ENCODE measurements around the gene ITGAX.

The ITGAX gene

DNA sequence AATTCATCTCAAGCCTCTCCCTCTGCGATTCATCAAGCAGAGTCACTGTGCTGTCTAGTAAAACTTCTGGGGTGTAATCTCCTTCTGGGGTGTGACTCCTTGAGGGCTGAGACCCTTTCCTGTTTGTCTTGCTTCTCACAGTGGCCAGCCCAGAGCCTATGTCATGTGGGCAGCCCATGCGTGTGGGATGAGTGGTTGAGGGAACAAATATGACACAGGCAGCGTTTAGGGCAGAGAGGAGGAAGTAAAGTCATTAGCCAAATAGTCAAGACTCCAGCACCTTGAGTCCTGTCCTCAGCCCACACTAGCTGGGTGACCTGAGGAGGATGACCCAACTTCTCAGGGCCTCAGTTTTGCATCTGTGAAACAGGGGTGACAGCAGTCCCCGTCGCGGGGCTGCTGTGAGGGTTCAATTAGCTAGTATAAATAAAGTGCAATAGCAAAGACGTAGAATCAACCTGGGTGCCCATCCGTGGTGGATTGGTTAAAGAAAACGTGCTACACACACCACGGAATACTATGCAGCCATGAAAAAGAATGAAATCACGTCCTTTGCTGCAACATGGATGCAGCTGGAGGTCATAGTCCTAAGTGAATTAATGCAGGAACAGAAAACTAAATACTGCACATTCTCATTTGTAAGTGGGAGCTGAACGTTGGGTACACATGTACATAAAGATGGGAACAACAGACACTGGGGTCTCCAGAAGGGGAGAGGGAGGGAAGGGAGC, 4.5 kb upstream of the ITGAX start:
- no peak for DNase-seq

DNA sequence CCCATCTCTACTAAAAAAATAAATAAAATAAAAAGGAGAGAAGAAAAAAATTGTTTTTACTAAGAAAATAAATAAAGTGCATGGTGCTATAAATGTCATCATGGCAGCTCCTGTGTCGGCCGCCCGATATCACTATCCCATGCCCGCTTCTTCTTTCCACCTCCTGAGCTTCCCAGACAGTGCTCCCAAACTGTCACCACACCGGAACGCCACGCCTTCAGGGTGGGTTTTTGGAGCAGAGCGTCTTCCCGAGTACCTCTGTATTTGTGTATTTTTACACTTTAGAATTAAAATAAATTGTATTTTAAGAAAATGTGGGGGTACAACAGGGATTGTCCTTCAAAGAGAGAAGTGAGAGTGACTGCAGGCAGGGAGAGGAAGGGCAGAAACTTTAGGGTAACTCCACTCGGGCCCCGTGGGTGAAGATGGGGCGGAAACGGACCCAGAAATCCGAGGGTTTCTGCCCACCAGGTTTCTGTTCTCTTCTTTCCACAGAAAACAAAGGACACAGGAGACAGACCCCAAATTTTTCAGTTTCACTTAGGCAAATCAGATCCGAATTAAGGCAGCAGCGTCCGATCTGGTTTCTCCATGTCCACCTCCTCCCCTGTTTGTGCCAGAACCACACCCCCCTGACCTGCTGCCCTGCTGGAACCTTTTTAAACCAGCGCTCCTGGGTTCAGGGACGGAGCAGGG, 3.6 kb upstream of the ITGAX start:
- DNase-seq, result no peak

DNA sequence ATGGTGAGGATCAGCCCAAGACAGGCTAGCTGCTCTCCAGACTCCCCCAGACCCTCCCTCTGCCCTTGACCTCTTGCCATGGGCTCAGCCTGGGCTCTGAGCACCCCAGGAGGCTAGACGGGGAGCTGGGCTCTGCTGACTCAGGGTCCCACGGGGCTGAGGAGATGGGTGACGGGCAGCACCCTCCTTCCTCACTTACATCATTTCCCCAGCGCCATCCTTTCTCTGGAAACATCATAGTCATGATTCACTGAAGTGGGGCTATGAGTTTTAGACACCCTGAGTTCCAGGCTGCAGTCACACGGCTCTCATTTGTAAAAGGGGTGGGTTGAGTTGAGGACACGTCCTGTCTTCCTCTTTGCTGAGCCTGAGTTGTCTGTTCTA, 3.0 kb upstream of the ITGAX start:
- no peak for DNase-seq

- no peak for DNase-seq
Measured at GRCh38 chr16:31352376-31353115, 2.4 kb upstream of the ITGAX start.

DNA sequence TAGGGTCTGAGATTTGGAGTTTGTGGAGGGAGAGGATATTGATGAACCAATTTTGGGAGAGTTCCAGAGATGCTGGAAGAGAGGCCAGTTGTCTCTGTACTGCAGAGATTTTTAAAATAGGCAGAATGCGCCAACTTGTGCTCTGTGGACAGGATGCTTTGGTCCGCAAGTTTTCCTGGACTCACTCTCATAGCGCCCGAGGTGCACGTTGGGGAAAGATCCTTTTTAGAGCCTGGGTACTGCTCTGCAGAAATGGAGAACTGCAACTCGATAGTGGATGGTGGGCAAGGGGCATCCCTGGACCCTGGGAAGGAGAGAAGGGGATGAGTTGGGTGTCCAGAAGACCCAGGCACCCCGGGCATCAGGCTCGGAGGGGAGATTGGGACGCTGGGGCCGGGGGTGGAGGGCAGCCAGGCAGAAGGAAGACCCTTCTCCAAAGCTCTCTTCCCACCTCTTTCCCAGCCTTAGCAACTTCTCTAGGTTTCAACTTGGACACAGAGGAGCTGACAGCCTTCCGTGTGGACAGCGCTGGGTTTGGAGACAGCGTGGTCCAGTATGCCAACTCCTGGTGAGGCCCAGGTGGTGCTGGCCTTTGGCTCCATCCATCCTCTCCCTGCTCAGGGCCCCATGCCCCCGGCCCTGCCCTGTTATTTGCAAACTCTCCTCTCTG, 590 bp downstream of the ITGAX start:
- DNase-seq, result no peak

DNA sequence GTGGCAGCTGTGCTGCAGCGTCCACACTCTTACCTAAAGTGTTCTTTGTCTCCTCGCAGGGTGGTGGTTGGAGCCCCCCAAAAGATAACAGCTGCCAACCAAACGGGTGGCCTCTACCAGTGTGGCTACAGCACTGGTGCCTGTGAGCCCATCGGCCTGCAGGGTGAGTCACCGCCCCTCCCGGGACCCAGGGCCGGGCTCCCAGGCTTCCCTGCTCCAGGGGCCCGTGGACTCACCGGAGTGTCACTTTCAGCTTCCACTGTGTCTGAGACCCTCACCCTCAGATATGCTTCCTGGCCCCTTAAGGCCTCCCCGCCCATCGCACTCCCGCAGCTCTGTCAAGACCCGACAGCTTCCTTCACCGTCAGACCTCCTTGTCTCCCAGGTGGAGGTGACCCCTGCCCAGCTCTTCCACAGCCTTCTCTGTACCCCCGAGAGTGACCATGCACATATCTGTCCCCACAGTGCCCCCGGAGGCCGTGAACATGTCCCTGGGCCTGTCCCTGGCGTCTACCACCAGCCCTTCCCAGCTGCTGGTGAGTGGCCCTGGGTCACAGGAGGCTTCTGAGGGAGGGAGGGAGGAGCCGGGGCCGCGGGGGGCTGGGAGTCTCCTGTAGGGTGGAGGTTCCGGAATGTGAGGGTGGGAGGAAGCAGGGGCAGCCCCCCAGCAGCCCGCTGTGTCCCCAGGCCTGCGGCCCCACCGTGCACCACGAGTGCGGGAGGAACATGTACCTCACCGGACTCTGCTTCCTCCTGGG, 1.8 kb downstream of the ITGAX start:
- DNase-seq, result no peak

DNA sequence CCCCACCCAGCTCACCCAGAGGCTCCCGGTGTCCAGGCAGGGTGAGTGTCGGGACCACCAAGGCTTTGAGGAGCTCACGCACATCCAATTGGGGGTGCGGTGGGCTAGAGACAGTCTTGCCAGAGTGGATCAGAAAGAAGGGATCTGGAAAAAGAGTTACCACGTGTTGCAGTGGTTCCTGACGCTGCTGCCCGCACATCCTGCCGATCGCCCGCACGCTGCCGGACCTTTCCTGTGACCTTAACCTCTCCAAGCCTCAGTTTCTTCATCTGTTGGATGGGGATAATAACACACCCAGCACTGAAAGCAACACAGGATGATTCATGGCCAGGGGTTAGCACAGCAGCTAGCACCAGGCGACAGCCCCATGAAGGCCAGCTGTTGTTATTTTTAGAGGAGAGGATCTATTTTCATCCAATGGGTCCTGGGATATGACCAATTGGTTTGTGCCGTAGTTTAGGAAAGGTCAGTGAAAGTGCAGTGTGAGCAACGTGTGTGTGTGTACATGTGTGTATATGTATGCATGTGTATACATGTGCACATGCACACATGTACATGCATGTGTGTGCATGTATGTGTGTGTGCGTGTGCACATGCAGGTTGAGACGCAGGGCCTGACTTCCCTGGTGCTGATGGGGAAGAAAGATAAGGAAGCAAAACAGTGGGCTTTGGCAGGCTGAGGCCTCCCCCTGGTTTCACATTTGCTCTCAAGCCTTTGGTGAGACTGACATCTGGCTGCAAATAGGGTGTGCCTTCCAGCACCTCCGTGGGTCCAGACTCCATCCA, 2.5 kb downstream of the ITGAX start:
- DNase-seq, result no peak

DNA sequence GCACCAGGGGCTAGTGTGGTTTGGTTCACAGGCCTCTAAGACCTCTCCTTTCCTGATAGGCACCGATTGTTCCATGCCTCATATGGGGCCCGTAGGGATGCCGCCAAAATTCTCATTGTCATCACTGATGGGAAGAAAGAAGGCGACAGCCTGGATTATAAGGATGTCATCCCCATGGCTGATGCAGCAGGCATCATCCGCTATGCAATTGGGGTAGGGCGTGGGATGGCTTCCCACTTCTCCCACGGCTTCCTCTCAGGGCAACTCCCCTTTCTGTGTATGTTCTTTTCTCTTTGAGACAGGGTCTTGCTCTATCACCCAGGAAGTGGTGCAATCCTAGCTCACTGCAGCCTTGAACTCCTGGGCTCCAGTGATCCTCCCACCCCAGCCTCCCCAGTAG, 5.3 kb downstream of the ITGAX start:
- no peak for DNase-seq

- no peak for DNase-seq
Measured at GRCh38 chr16:31361201-31362110, 6.5 kb downstream of the ITGAX start.

DNA sequence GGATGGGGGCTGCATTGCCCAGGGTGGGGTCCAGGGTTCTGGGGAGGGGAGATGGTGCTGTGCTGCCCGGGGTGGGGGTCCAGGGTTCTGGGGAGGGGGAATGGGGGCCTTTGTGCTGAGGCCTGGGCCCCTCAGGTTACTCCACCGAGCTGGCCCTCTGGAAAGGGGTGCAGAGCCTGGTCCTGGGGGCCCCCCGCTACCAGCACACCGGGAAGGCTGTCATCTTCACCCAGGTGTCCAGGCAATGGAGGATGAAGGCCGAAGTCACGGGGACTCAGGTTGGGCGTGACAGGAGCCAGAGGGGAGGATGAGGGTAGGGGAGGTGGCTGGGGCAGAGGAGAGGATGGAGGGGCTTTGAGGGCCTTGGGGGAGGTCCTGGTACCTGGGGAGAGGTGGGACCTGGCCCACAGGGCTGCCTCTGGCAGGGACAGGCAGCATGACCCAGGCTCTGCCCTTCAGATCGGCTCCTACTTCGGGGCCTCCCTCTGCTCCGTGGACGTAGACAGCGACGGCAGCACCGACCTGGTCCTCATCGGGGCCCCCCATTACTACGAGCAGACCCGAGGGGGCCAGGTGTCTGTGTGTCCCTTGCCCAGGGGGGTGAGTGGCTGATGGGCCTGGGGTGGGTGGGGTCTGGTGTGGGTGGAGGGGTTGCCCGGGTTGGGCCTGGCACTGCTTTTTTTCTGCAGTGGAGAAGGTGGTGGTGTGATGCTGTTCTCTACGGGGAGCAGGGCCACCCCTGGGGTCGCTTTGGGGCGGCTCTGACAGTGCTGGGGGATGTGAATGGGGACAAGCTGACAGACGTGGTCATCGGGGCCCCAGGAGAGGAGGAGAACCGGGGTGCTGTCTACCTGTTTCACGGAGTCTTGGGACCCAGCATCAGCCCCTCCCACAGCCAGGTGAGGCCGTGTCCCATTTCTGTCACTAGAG, 7.8 kb downstream of the ITGAX start:
- no peak for DNase-seq

GRCh38 chr16:31363721-31364120, 8.7 kb downstream of the ITGAX start:
- DNase-seq, result no peak

- DNase-seq, result no peak
Measured at GRCh38 chr16:31364421-31364820, 9.4 kb downstream of the ITGAX start.

DNA sequence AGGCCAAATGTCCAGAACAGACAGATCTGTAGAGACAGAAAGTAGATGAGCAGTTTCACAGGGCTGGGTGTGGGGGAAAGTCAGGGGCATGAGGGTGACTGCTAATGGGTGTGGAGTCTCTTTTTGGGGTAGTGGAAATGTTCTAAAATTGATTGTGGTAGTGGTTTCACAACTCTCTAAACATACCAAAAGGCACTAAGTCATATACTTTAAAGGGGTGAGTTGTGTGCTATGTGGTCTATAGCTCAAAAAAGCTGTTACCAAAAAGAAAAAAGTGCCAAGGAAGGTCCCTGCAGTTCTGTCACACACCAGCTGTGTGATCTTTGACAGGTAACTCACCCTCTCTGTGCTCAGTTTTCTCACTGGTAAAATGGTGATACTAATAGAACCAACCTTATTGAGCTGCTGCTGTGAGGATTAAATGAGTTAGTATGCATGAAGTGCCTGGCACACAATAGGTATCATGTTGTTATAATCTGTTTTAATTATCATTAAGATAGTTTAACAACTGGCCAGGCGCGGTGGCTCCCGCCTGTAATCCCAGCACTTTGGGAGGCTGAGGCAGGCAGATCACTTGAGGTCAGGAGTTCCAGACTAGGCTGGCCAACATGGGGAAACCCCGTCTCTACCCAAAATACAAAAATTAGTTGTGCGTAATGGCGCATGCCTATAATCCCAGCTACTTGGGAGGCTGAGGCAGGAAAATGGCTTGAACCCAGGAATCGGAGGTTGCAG, 10.3 kb downstream of the ITGAX start:
- DNase-seq, result no peak

DNA sequence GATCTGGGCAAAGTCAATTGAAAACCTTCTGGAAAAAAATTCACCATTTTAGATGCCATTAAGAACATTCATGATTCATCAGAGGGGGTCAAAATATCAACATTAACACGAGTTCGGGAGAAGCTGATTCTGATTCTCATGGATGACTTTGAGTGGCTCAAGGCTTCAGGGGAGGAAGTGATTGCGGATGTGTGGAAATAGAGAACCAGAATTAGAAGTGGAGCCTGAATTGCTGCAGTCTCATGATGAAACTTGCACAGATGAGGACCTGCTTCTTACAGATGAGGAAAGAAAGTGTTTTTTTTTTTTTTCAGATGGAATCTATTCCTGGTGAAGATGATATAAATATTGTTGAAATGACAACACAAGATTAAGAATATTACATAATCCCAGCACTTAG, 12.9 kb downstream of the ITGAX start:
- DNase-seq, result no peak

DNA sequence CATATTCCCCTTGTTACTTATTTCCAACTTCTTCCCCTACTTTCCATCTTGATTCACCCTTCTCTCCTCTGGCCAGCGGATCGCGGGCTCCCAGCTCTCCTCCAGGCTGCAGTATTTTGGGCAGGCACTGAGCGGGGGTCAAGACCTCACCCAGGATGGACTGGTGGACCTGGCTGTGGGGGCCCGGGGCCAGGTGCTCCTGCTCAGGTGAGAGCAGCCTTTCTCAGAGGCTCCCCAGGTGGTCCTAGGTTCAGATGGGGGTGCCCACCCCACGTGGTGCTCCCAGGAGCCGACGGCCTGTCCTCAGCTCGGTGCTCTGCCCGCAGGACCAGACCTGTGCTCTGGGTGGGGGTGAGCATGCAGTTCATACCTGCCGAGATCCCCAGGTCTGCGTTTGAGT, 16.0 kb downstream of the ITGAX start:
- no peak for DNase-seq

GRCh38 chr16:31371619-31372484, 16.9 kb downstream of the ITGAX start:
- DNase-seq, result no peak

- no peak for DNase-seq
Measured at GRCh38 chr16:31373235-31373634, 18.3 kb downstream of the ITGAX start.

DNA sequence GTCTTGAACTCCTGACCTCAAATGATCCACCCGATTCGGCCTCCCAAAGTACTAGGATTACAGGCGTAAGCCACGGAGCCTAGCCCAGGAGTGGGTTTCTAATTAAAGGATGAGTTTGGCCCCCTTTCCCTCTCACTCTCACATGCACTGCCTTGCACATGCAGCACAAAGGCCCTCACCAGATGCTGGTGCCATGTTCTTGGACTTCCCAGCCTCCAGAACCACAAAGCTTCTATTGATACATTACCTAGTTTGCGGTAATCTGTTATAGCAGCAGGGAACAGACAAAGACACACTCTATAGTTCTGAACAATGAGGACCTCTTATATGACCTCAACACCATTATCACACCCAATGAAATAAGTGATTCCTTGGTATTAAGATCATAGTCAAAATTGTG, 20.3 kb downstream of the ITGAX start:
- no peak for DNase-seq

Measured in DMS 273 treated with DMSO at 0.1 percent for 48 hours (cell line).